NK-92 treated with Interleukin-12 subunit alpha and Interleukin-12 subunit beta, amount 100 ng/mL, for 24 hours (cell line): ENCODE results near the gene GTPBP8.
"Not testable (repeated sequence)": the region's sequence is repeated elsewhere in the genome, so short reads cannot be mapped to it uniquely, and the experiment has no call there.

Source experiments
- DNase-seq: peaks from one replicate; lab custom pipeline; 2025; lab: John Stamatoyannopoulos, UW

GTPBP8 gene

GRCh38 chr3:113000691-113001090 is 9.9 kb downstream of the GTPBP8 start:
- DNase-seq = no peak

GRCh38 chr3:113002037-113002436 is 11.3 kb downstream of the GTPBP8 start:
- DNase-seq = no peak

GRCh38 chr3:113002679-113003078 is 11.9 kb downstream of the GTPBP8 start:
- DNase-seq = peak; percentile 63

GRCh38 chr3:113005611-113006010 is 14.8 kb downstream of the GTPBP8 start:
- no peak for DNase-seq

GRCh38 chr3:113006359-113007056 is 15.7 kb downstream of the GTPBP8 start:
- no peak for DNase-seq

GRCh38 chr3:113008117-113008516 is 17.3 kb downstream of the GTPBP8 start:
- DNase-seq = no peak

- DNase-seq = no peak
These were observed 22.8 kb downstream of the GTPBP8 start for GRCh38 chr3:113013593-113013992.

GRCh38 chr3:113018536-113019181 is 27.9 kb downstream of the GTPBP8 start:
- no peak for DNase-seq

GRCh38 chr3:113019182-113020137 is 28.7 kb downstream of the GTPBP8 start:
- DNase-seq = peak; percentile 95

- DNase-seq = no peak
These were observed 30.7 kb downstream of the GTPBP8 start for GRCh38 chr3:113021471-113021870.

- DNase-seq = no peak
These were observed 43.2 kb downstream of the GTPBP8 start for GRCh38 chr3:113034011-113034410.

- no peak for DNase-seq
These were observed 44.7 kb downstream of the GTPBP8 start for GRCh38 chr3:113035387-113035982.

GRCh38 chr3:113038328-113038727 is 47.5 kb downstream of the GTPBP8 start:
- DNase-seq = no peak

GRCh38 chr3:113039546-113039945 is 48.8 kb downstream of the GTPBP8 start:
- no peak for DNase-seq

GRCh38 chr3:113040231-113040630 is 49.4 kb downstream of the GTPBP8 start:
- no peak for DNase-seq

- DNase-seq = no peak
These were observed 52.9 kb downstream of the GTPBP8 start for GRCh38 chr3:113043686-113044085.

- DNase-seq = not testable (repeated sequence)
These were observed 55.6 kb downstream of the GTPBP8 start for GRCh38 chr3:113046186-113046965.

GRCh38 chr3:113051302-113051711 is 60.5 kb downstream of the GTPBP8 start:
- peak; percentile 71 for DNase-seq
